Muscle of arm (tissue), 12 donors: ENCODE measurements around the gene FCN3. TPM values are rescaled to one million over a fixed set of nuclear protein-coding genes. Genes with fewer than 3 reads are reported as not detected.
A peak's percentile ranks its signal among the peaks of the same experiment; 100 is the strongest.

Experiments
- DNase-seq: peaks from one replicate; pipeline ENCODE4 v3.0.0-alpha.2; 2013
- polyA plus RNA-seq, 12 donors: library from polyadenylated mRNA; unstranded; fragments of 120-200 nt; gene quantifications; one replicate each; pipeline ENCODE4 v1.2.1, GENCODE V29; 2013; ENCODE audit not compliant: insufficient read length in 12 of 12

The FCN3 gene
- polyA plus RNA-seq, 12 donors = 0.16 to 0.73 (median 0.39) TPM; not detected in 2

GRCh38 chr1:27358038-27358927, 16.3 kb downstream of the FCN3 start:
- DNase-seq = no peak

DNA sequence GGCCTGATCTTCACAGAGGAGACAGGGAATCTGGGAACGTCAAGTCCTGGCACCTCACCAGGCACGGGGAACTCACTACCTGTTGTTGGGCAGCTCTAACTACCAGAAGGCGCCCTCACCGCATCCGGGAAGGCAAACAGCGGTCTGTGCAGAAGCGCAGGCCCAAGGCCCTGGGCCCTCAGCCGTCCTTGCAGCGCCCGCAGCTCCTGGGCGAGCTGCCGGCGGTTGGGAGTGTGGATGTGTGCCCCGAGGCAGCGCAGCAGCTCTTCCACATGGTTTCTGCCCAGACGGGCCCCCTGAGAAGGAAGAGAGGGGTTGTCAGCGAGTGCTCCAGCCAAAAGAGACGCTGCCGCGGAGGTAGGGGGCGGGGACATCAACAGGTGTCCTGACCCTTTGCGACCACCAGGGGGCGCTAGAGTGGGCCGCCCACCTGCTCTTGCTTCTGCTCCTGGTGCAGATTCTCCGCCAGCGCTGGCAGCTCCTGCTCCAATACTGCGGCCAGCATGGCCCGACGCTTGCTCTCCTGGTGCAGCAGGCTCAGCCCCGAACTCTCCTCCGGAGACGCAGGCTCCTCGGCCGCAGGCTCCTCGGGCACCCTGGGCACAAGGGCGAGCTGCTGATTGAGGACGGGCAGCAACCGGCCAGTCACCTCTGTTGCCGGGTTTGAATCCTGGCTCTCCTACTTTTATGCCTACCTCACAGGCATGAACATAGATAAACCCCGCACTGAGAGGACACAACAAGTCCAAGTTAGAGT, 17.2 kb downstream of the FCN3 start:
- DNase-seq = peak; percentile 79

DNA sequence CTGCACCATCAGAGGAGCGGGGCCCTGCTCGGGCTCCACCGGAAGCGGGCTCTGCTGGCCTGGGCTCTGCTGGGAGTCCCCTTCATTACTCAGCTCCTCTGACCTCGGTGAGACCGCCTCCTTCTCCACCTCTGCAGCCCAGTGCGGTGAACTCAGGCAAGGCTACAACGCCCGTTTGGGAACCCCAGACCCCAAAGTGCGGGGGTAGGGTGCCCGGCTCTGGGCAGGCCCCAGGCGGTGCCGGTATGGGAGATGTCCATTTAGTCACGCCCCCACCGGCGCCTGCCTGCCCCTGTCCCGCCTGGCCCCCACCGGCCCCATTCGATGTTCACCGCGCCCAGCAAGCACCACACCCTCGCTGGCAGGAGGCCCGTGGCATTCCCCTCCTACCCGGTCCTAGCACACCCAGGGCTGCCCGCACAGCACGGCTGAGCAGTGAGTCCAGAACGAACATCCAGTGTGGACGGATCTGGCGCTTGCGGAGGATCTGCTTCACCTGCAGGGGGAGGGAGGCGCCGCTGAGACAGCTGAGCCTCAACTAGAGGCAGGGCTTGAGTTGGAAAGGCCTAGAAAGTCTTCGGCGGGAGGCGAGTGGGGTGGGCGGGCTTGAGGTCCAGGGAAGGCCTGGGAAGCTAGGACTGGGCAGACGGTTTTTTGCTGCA, 17.9 kb downstream of the FCN3 start:
- no peak for DNase-seq

- no peak for DNase-seq
Observed at GRCh38 chr1:27356277-27356618, 18.4 kb downstream of the FCN3 start.

GRCh38 chr1:27355683-27356082, 18.9 kb downstream of the FCN3 start:
- DNase-seq = no peak

DNA sequence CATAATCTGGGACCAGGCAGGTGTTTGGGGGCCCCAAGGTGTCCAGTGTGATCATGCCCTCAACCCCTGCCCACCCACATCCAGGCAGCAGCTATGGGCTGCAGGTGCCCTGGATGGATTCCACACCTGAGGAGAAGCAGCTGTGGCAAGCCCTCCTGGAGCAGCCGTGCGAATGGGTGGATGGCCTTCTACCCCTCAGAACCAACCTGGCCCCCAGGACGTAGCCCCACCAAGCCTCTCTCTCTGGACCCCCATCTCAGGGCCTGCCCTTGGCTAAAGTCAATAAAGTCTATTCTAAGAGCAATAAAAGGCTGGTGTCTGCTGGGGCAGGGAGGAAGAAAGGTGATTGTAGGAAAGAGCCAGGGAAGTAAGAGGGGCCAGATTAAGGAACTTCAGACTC, 21.0 kb downstream of the FCN3 start:
- DNase-seq = no peak

- DNase-seq = no peak
Observed at GRCh38 chr1:27353166-27353565, 21.5 kb downstream of the FCN3 start.

- no peak for DNase-seq
Observed at GRCh38 chr1:27351541-27352107, 23.0 kb downstream of the FCN3 start.

DNA sequence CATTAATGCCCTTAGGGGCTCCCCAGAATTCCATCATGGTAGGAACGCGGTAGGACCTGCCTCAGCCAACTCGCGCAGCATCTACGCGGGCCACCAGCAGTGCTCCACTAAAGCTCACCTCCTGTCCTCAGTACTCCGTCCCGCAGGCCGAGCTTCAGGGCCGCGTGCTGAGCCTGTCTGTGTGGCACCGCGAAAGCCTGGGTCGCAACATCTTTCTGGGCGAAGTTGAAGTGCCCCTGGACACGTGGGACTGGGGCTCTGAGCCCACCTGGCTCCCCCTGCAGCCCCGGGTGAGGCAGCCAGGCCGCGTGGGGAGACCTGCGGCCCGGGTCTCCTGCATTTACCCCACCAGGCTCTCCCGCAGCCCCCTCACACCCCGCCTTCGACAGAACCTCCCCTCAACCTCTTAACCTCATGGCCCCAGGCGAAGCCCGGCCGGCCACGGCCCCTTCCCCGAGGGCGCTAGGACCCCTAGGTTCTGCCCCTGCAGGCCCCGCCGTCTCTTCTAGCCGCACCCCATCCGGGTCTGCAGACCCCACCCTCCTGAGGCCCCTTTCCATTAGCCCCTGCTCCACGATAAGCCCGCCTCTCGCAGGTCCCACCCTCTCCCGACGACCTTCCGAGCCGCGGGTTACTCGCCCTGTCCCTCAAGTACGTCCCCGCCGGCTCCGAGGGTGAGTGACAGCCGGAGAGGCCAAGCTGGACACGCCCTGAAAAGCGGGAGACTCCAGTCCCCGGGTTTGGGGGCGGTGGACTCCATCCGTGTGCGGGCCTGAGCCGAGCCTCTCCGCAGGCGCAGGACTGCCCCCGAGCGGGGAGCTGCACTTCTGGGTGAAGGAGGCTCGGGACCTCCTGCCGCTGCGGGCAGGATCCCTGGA, 23.7 kb downstream of the FCN3 start:
- DNase-seq = no peak

DNA sequence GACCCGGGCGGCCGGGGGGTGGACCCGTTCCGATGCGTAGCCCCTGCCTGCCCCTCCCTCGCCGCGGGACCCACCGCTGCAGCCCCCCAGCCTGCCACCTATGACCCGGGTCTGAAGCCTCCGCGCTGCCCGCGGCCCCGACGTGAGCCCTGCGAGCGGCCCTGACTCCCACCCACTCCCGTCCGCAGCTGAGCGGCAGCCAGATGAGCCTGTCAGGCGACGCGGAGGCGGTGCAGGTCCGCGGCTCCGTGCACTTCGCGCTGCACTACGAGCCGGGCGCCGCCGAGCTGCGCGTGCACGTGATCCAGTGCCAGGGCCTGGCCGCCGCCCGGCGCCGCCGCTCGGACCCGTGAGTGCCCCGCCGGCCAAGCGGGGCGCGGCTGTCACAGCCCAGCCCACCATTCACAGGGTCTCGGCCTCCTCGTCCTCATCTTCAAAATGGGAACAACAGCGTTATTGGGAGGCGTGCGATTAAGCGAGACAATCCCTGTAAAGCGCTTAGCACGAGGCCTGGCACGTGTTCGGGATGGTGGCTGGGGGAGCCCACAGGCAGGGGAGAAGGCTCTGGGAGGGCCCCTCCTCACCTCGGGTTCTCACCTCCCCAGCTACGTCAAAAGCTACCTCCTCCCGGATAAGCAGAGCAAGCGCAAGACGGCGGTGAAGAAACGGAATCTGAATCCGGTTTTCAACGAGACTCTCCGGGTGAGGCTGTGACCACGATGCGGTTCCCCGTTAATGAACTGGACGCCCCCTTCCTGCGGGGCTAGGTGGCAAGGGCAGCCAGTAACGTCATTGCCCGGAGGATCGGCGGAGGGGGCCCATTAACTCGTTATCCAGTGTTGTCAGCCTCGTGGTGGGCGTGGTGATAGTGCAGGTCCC, 24.6 kb downstream of the FCN3 start:
- DNase-seq = no peak

DNA sequence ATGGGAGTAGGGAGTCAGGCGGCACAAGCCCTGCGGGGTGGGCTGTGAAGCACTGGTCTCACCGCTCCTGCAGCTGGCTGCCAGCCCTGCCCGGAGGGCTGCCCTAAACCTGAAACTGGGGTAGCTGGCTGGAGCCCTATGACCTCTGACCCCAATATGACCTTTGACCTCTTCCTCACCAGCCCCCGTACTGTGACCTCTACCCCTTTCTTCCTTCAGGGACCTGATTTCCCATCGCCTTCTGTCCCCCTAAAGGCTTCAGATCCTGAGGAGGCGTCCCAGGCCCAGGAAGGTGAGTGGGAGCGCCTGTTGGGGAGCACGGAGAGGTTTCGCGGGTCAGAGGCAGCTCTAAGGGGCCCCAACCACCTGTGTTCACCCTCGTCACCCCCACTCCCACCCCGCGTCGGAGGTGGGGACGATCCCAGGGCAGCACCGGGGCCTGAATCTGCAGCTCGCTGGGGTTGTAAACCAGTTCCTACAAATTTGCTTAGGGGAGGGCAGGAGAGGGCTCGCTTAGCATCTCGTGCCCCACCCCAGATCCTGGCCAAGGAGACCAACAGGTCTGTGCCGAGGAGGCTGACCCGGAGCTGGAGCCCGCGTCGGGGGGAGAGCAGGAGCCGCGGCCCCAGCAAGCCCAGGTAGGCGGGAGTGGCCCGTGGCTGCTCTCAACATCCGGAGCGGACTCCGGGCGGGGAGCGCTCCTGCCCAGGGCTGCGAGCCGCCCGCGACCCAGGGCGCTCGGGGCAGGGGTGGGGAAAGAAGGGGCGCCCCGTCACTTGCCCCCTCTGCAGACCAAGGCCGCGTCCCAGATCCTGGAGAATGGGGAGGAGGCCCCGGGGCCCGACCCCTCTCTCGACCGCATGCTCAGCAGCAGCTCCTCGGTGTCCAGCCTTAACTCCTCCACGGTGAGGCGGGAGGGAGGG, 25.5 kb downstream of the FCN3 start:
- DNase-seq = no peak

- no peak for DNase-seq
Observed at GRCh38 chr1:27346991-27347624, 27.5 kb downstream of the FCN3 start.

DNA sequence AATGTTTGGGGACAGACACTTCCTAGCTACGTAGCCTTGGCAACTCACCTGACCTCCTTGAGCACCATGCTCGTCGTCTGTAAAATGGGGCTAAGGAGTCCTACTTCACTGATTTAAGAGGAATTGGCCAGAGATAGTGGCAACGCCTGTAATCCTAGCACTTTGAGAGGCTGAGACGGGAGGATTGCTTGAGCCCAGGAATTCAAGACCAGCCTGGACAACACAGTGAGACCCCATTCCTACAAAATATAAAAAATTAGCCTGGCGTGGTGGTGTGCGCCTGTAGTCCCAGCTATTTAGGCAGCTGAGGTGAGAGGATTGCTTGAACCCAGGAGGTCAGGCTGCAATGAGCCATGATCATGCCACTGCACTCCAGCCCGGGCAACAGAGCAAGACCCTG, 28.3 kb downstream of the FCN3 start:
- DNase-seq = no peak

DNA sequence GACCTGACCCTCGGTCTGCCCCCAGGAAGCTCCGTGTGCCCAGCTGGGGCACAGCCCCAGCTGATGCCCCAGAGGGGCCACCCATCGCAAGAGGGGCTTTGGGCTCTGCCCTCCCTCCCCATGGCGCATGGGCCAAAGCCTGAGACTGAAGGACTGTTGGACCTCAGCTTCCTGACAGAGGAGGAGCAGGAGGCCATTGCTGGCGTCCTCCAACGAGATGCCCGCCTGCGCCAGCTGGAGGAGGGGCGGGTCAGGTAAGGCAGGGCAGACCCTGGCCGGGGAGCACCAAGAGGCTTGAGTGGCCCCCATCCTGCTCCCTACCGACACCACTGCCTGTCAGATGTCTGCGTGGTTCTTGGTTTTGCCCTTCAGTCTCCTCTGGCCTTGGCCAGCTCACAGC, 29.4 kb downstream of the FCN3 start:
- no peak for DNase-seq

DNA sequence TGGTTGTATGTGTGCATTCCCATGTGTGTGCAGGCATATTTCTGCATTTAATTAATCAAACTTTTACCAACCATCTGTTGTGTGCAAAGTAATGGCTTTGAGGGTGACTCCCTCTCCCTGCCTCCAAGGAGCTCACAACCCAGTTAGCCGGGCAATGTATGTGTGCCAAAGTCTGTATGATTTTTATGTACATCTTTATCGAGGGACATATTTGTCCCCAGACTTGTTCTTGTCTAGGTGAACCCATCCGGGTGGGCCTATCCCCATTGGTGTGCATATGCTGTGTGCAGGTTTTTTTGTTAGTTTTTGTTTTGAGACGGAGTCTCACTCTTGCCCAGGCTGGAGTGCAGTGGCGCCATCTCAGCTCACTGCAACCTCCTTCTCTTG, 31.0 kb downstream of the FCN3 start:
- no peak for DNase-seq

GRCh38 chr1:27342778-27343638, 31.6 kb downstream of the FCN3 start:
- no peak for DNase-seq

- no peak for DNase-seq
Observed at GRCh38 chr1:27342391-27342777, 32.2 kb downstream of the FCN3 start.
